ENCODE measurements around the gene CCIN.
A peak's percentile ranks its signal among the peaks of the same experiment; 100 is the strongest.
"Not testable (repeated sequence)": the region's sequence is repeated elsewhere in the genome, so short reads cannot be mapped to it uniquely, and the experiment has no call there.

CCIN gene

GRCh38 chr9:36161187-36161586, 8.0 kb upstream of the CCIN start:
- DNase-seq: no peak

GRCh38 chr9:36162211-36162738, 6.9 kb upstream of the CCIN start:
- DNase-seq: no peak

GRCh38 chr9:36163049-36163785, 6.0 kb upstream of the CCIN start:
- no peak for DNase-seq

- no peak for DNase-seq
Measured at GRCh38 chr9:36163786-36164170, 5.4 kb upstream of the CCIN start.

- no peak for DNase-seq
Measured at GRCh38 chr9:36164372-36164771, 4.8 kb upstream of the CCIN start.

GRCh38 chr9:36164989-36165388, 4.2 kb upstream of the CCIN start:
- DNase-seq: no peak

- DNase-seq: no peak
Measured at GRCh38 chr9:36165826-36166167, 3.4 kb upstream of the CCIN start.

- DNase-seq: peak; percentile 89
Measured at GRCh38 chr9:36166168-36166927, 2.8 kb upstream of the CCIN start.

GRCh38 chr9:36169708-36170107, 520 bp downstream of the CCIN start:
- DNase-seq: peak; percentile 40

GRCh38 chr9:36170531-36170930, 1.3 kb downstream of the CCIN start:
- no peak for DNase-seq

GRCh38 chr9:36173861-36174260, 4.7 kb downstream of the CCIN start:
- DNase-seq: no peak

GRCh38 chr9:36174271-36174670, 5.1 kb downstream of the CCIN start:
- no peak for DNase-seq

- no peak for DNase-seq
Measured at GRCh38 chr9:36174731-36175130, 5.5 kb downstream of the CCIN start.

- DNase-seq: not testable (repeated sequence)
Measured at GRCh38 chr9:36175209-36175608, 6.0 kb downstream of the CCIN start.

- DNase-seq: not testable (repeated sequence)
Measured at GRCh38 chr9:36176496-36176895, 7.3 kb downstream of the CCIN start.

GRCh38 chr9:36177571-36177970, 8.4 kb downstream of the CCIN start:
- DNase-seq: no peak

GRCh38 chr9:36180243-36180642, 11.1 kb downstream of the CCIN start:
- DNase-seq: not testable (repeated sequence)

GRCh38 chr9:36187414-36187813, 18.2 kb downstream of the CCIN start:
- DNase-seq: no peak

GRCh38 chr9:36188212-36188611, 19.0 kb downstream of the CCIN start:
- no peak for DNase-seq

- peak; percentile 30 for DNase-seq
Measured at GRCh38 chr9:36189976-36190375, 20.8 kb downstream of the CCIN start.

GRCh38 chr9:36190388-36191289, 21.5 kb downstream of the CCIN start, which contains the start of gene CLTA:
TSS of gene CLTA (plus strand) at chr9:36190921. CDS start at chr9:36191057, 136 bp downstream.
- peak; percentile 100 for DNase-seq

- DNase-seq: peak; percentile 62
Measured at GRCh38 chr9:36191290-36191645, 22.1 kb downstream of the CCIN start.

GRCh38 chr9:36191686-36192085, 22.5 kb downstream of the CCIN start:
- DNase-seq: no peak

Measured in hematopoietic multipotent progenitor cell treated with erythropoietin and hydrocortisone succinate and interleukin-3 and kit ligand, for 4 days (in vitro differentiated cells).